ENCODE results near the gene NBEAL1.
"Not testable (repeated sequence)": the region's sequence is repeated elsewhere in the genome, so short reads cannot be mapped to it uniquely, and the experiment has no call there.

Gene NBEAL1

GRCh38 chr2:203252818-203253217 lies 238.1 kb downstream of the NBEAL1 start:
- peaks cover 4% of the 10 kb centered on the region for H3K79me2 ChIP-seq (ENCODE audit: control insufficient read depth, insufficient read depth, low read length, unreplicated experiment)
- no peak overlapping the region for H2AFZ ChIP-seq (ENCODE audit: low read length, unreplicated experiment)
- no peak overlapping the region for H3K27ac ChIP-seq (ENCODE audit: low read depth, low read length)
- H3K4me1 ChIP-seq (ENCODE audit: control insufficient read depth, insufficient read depth, low read length, unreplicated experiment), result no peaks in the 10 kb centered on the region
- H3K4me3 ChIP-seq (ENCODE audit: low read depth, low read length), result no peak overlapping the region
- H3K27me3 ChIP-seq (ENCODE audit: insufficient read depth, low read length), result no peaks in the 10 kb centered on the region
- peaks cover 18% of the 10 kb centered on the region for H3K36me3 ChIP-seq (ENCODE audit: insufficient read depth, low read length)

DNA sequence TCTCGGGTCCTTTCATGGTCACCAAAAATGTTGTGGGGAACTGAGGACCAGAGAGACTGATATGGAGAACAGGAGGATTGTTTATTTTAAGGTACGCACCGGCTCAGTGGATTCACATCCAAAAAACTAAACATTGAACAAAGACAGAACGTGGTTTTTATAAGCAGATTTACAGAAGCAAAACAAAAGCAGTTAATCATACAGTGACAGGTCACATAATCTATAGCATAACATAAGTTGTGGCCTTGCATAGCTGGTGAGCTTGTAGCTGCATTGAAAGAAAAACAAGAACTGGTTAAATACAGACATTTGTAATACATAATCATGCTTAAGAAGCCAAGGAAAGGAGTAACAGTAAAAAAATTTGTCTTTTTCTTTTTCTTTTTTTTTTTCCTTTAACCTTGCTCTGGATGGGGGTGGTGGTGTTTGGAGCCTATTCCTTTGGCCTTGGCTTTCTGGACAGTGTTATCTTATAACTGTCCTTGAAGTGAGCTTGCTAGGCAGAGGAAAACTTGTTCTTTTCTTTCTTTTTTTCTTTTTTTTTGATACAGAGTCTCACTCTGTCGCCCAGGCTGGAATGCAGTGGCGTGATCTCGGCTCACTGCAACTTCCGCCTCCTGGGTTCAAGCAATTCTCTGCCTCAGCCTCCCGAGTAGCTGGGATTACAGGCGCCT lies 238.9 kb downstream of the NBEAL1 start:
- H3K27me3 ChIP-seq (ENCODE audit: insufficient read depth, low read length); H3K4me3 ChIP-seq (ENCODE audit: low read depth, low read length); H2AFZ ChIP-seq (ENCODE audit: low read length, unreplicated experiment); H3K27ac ChIP-seq (ENCODE audit: low read depth, low read length); H3K4me1 ChIP-seq (ENCODE audit: control insufficient read depth, insufficient read depth, low read length, unreplicated experiment); H3K79me2 ChIP-seq (ENCODE audit: control insufficient read depth, insufficient read depth, low read length, unreplicated experiment): not testable (repeated sequence)
- peaks cover 18% of the 10 kb centered on the region for H3K36me3 ChIP-seq (ENCODE audit: insufficient read depth, low read length)

DNA sequence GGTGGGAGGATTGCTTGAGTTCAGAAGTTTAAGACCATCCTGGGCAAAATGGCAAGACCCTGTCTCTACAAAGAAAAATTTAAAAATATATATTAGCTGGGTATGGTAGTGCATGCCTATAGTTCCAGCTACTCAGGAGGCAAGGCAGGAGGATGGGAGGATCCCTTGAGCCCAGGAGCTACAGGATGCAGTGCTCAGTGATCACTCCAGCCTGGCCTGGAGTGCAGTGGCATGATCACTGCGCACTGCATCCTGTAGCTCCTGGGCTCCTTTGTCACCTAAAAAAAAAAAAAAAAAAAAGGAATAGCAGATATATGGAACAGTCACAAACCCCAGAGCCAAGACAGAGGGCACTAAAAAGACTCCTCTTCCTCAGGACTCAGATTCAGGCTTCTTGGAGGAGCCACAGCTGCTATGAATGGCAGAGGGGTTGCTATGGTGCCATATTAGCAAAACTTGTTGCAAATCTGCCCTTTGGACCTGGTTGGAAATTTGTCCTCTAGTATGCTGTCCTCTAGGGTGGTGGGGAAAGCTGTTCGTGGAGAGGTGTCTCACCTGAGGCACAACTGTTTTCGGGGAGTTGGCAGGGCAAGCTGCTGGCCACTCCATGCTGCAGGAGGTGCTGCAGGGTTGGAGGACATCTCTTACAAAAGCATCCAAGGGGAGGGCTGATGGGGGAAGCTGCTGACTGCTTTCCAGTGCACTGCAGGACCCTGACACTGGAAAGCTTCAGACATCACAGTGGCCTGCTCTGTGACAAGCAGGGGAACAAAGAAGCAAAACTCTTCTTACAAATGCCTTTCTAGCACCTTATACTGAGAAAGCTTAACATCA lies 246.9 kb downstream of the NBEAL1 start:
- no peak overlapping the region for H3K27ac ChIP-seq (ENCODE audit: low read depth, low read length)
- no peak overlapping the region for H2AFZ ChIP-seq (ENCODE audit: low read length, unreplicated experiment)
- no peak overlapping the region for H3K4me3 ChIP-seq (ENCODE audit: low read depth, low read length)
- H3K36me3 ChIP-seq (ENCODE audit: insufficient read depth, low read length), result peaks cover 5% of the 10 kb centered on the region; the same call in 1 of the 2 replicates
- peaks cover 3% of the 10 kb centered on the region for H3K79me2 ChIP-seq (ENCODE audit: control insufficient read depth, insufficient read depth, low read length, unreplicated experiment)
- H3K4me1 ChIP-seq (ENCODE audit: control insufficient read depth, insufficient read depth, low read length, unreplicated experiment), result no peaks in the 10 kb centered on the region
- H3K27me3 ChIP-seq (ENCODE audit: insufficient read depth, low read length), result no peaks in the 10 kb centered on the region
